Fibroblast of the aortic adventitia (primary cell): ENCODE data around the gene RYR3. TPM values are rescaled to one million over a fixed set of nuclear protein-coding genes. Genes with fewer than 3 reads are reported as not detected.

Experiments used
- DNase-seq: peaks from one replicate; pipeline ENCODE4 v3.0.0-alpha.2; 2010; ENCODE audit warnings: low read depth
- H3K4me3 ChIP-seq: 2 replicates; pipeline ENCODE4 v1.5.1; 2011; ENCODE audit warnings: low read depth, mild to moderate bottlenecking, control low read depth, low read length, moderate library complexity
- CTCF ChIP-seq: IDR thresholded peaks from 2 replicates; pipeline ENCODE4 v1.5.1; 2011; ENCODE audit warnings: mild to moderate bottlenecking, low read length, control low read depth, inconsistent platforms; ENCODE audit not compliant: insufficient read depth
- total RNA-seq: library from RNA; depleted of rRNA; stranded (reverse); fragments of >200 nt; gene quantifications from 2 replicates; pipeline ENCODE4 v1.2.3, GENCODE V29; 2012; ENCODE audit warnings: low replicate concordance

RYR3 gene
- total RNA-seq, 1 donor: not detected

- no peak for DNase-seq
- TF ChIP-seq CTCF: no peak
- H3K4me3 ChIP-seq: no peak overlapping the region
Measured at GRCh38 chr15:33405096-33405495, 94.3 kb downstream of the RYR3 start.

DNA sequence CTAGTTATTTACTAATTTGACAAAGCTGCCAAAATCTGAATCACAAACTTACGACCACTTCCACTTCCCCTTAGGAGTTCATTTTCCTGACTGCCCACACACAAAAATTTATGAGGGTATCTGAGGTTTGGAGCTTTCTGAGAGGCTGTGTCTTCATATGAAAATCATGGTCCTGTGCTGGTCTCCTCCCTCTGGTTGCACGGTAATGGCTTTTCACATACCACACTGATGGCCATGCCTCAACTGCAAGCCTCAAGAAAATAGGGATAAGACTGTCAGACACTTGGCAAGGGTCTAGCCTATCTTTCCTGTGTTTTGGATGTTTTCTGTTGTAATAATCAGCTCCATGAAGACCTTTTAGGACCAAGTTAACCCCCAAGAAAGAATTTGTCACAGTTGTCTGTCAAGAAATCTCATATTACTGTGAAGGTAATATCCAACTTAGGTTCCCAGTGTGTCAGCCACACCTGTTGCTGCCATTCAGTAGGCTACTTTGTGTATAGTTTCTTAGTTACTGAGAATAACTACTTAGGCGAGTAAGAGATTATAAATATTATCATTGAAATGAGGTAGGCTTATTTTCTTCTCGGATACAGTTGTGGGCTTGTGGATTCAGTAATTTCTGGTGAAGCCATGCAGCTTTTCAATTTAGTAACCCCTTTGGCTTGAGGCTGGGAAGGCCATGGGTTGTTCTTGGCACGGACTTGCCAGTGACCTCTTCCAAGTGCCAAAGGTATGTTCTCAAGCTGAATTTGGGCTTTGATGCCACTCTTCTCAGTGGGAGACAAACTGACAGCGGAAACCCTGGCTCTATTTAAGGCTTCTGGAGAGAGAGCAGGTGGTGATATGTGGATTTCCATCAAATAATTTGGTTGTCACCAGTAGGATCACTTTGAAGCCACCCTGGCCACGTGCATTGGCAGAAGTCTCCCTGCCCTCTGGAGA lies 101.1 kb downstream of the RYR3 start:
- no peak overlapping the region for H3K4me3 ChIP-seq
- DNase-seq: no peak
- no peak for TF ChIP-seq CTCF

- no peak overlapping the region for H3K4me3 ChIP-seq
- no peak for TF ChIP-seq CTCF
- no peak for DNase-seq
Measured at GRCh38 chr15:33419701-33420100, 108.9 kb downstream of the RYR3 start.

DNA sequence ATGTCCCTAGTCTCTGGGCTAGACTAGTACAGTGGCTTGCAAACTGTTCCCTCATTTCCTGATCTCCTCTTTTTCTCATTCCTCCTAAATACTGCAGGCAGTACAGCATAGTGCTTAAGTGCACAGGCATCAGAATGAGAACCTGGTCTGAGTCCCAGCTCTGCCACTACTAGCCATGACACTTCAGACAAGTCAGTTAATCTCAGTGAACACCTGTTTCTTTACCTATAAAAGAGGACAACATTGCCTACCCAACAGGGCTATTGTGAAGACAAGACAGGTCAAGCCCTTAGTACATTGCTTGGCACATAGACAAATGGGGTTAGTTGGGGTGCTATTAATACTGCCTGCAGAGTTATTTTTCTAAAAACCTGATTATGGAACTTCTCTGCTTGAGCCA lies 113.3 kb downstream of the RYR3 start:
- no peak for TF ChIP-seq CTCF
- no peak for DNase-seq
- H3K4me3 ChIP-seq: no peak overlapping the region

GRCh38 chr15:33425142-33425541 lies 114.4 kb downstream of the RYR3 start:
- DNase-seq: peak; percentile 33
- TF ChIP-seq CTCF: no peak
- H3K4me3 ChIP-seq: no peak overlapping the region

DNA sequence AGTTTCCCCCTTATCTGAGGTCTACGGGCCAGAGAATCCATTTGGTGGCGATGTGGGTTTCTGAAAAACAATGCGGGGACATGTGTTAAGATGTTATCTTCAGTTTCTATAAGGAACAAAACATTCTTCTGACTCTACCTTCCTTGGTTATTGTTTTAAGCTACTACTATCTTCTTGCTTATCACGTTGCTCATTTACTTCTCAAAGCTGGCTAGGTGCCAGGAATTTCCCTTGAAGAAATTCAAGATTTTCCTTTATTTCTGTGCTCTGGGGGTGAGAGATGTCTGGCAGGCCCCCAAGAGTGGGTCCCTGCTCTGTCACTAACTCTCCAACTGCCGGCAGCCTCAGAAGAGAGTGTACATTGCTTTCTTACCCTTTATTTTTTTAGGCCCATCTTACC lies 119.8 kb downstream of the RYR3 start:
- H3K4me3 ChIP-seq: no peak overlapping the region
- peak; percentile 0 for DNase-seq
- no peak for TF ChIP-seq CTCF
